ENCODE results near the gene KRT37. TPM values are rescaled to one million over a fixed set of nuclear protein-coding genes. Genes with fewer than 3 reads are reported as not detected.

Gene KRT37
- total RNA-seq, result not detected in 2 replicates
- long read RNA-seq, result 0 reads

- peaks cover 2% of the 10 kb centered on the region for H3K27me3 Mint-ChIP-seq (ENCODE audit: unreplicated experiment)
- no peaks in the 10 kb centered on the region for H3K4me1 Mint-ChIP-seq (ENCODE audit: unreplicated experiment)
- H3K36me3 Mint-ChIP-seq (ENCODE audit: unreplicated experiment), result no peaks in the 10 kb centered on the region
- H3K4me3 Mint-ChIP-seq (ENCODE audit: unreplicated experiment), result no peak within 1 kb of the TSS
- H3K9me3 Mint-ChIP-seq (ENCODE audit: unreplicated experiment), result no peaks in the 10 kb centered on the region
- DNase-seq (ENCODE audit: extremely low spot score, unreplicated experiment), result no peak
- no peak for TF ChIP-seq CTCF (IDR thresholded peaks at IDR 0.05)
- no peak within 1 kb of the TSS for H3K27ac Mint-ChIP-seq (ENCODE audit: unreplicated experiment)
These were observed at the start of gene KRT37 for GRCh38 chr17:41424111-41424635. KRT37 (minus strand) TSS chr17:41424585; CDS start chr17:41424523, 62 bp downstream.

DNA sequence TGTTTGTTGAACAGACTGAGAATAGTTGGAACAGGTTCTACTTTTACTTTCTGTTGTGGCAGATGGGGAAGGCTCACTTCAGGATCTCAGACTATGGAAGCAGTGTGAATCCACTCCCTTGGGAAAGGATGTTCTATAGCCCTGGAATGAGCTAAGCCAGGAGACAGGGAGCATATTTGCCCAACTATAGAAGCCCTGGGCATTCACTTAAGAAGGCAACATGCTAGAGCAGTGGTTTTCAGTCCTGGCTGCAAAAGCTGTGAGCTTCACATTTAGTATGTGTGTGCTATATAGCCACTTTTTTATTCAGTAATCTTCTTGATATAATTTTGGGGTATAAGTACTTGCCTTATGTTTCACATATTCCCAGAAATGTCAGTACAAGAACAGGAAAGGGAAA lies 44.0 kb upstream of the KRT37 start:
- TF ChIP-seq CTCF (IDR thresholded peaks at IDR 0.05), result no peak
- no peak for DNase-seq (ENCODE audit: extremely low spot score, unreplicated experiment)
- Mint-ChIP-seq H3K4me3 (ENCODE audit: unreplicated experiment) (no peak overlapping the region), H3K36me3 (ENCODE audit: unreplicated experiment) (no peaks in the 10 kb centered on the region), H3K4me1 (ENCODE audit: unreplicated experiment) (peaks cover 8% of the 10 kb centered on the region), H3K27ac (ENCODE audit: unreplicated experiment) (no peak overlapping the region), H3K9me3 (ENCODE audit: unreplicated experiment) (peaks cover 20% of the 10 kb centered on the region), H3K27me3 (ENCODE audit: unreplicated experiment) (peaks cover 21% of the 10 kb centered on the region)

GRCh38 chr17:41467561-41467960 lies 43.2 kb upstream of the KRT37 start:
- H3K36me3 Mint-ChIP-seq (ENCODE audit: unreplicated experiment), result no peaks in the 10 kb centered on the region
- no peak overlapping the region for H3K27ac Mint-ChIP-seq (ENCODE audit: unreplicated experiment)
- no peak for DNase-seq (ENCODE audit: extremely low spot score, unreplicated experiment)
- peaks cover 21% of the 10 kb centered on the region for H3K27me3 Mint-ChIP-seq (ENCODE audit: unreplicated experiment)
- no peak overlapping the region for H3K4me3 Mint-ChIP-seq (ENCODE audit: unreplicated experiment)
- H3K4me1 Mint-ChIP-seq (ENCODE audit: unreplicated experiment), result peaks cover 8% of the 10 kb centered on the region
- no peak for TF ChIP-seq CTCF (IDR thresholded peaks at IDR 0.05)
- H3K9me3 Mint-ChIP-seq (ENCODE audit: unreplicated experiment), result peaks cover 20% of the 10 kb centered on the region

GRCh38 chr17:41466988-41467387 lies 42.6 kb upstream of the KRT37 start, which contains the start of gene KRT32:
KRT32 (minus strand) TSS chr17:41467386; CDS start chr17:41467325, 61 bp downstream.
- Mint-ChIP-seq H3K36me3 (ENCODE audit: unreplicated experiment) (no peaks in the 10 kb centered on the region), H3K27ac (ENCODE audit: unreplicated experiment) (no peak within 1 kb of the TSS), H3K4me1 (ENCODE audit: unreplicated experiment) (peaks cover 8% of the 10 kb centered on the region), H3K4me3 (ENCODE audit: unreplicated experiment) (no peak within 1 kb of the TSS), H3K9me3 (ENCODE audit: unreplicated experiment) (peaks cover 19% of the 10 kb centered on the region), H3K27me3 (ENCODE audit: unreplicated experiment) (peaks cover 18% of the 10 kb centered on the region)
- no peak for TF ChIP-seq CTCF (IDR thresholded peaks at IDR 0.05)
- DNase-seq (ENCODE audit: extremely low spot score, unreplicated experiment), result no peak

DNA sequence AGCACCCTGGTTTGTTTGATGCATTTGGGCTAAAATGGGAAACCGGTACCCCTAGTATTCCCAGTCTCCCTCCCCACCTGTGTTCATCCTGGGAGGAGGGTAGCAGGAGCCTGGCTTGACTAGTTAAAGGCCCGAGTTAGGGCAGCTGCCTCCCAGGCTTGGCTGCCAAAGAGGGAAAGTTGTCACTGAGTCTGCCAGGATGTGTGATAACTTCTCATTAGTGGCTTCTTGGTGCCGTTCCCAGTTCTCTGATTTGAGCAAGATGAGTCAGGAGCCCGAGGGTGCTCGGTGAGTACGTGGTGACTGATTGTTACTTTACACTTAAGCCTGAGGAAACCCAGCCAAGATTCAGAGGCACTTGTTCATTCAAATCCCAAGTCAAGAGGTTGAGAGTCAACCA lies 40.3 kb upstream of the KRT37 start:
- no peaks in the 10 kb centered on the region for H3K36me3 Mint-ChIP-seq (ENCODE audit: unreplicated experiment)
- DNase-seq (ENCODE audit: extremely low spot score, unreplicated experiment), result no peak
- H3K9me3 Mint-ChIP-seq (ENCODE audit: unreplicated experiment), result peaks cover 11% of the 10 kb centered on the region
- no peak overlapping the region for H3K4me3 Mint-ChIP-seq (ENCODE audit: unreplicated experiment)
- H3K27me3 Mint-ChIP-seq (ENCODE audit: unreplicated experiment), result peaks cover 8% of the 10 kb centered on the region
- TF ChIP-seq CTCF (IDR thresholded peaks at IDR 0.05), result no peak
- H3K4me1 Mint-ChIP-seq (ENCODE audit: unreplicated experiment), result peaks cover 8% of the 10 kb centered on the region
- no peak overlapping the region for H3K27ac Mint-ChIP-seq (ENCODE audit: unreplicated experiment)
